Vagina (tissue), 2 donors: Measurements from ENCODE around the gene CCDC9B.

Source experiments
- CTCF ChIP-seq, 3 experiments: fragments of 450-650 bp in 2 of 3; fragments of 200-600 bp in 1 of 3; sonication (generic) in 1 of 3; IDR thresholded peaks; one replicate each; pipeline ENCODE4 v1.5.1; 2017 to 2019; ENCODE audit warnings: antibody characterized with exemption in 3 of 3, mild to moderate bottlenecking in 2 of 3, moderate library complexity in 2 of 3
- POLR2A ChIP-seq, 2 donors: fragments of 450-650 bp; IDR thresholded peaks; one replicate each; pipeline ENCODE4 v1.6.1; 2017; ENCODE audit warnings: antibody characterized with exemption in 2 of 2, mild to moderate bottlenecking in 2 of 2, moderate library complexity in 2 of 2
- POLR2AphosphoS5 ChIP-seq, 2 donors: sonication (generic); formaldehyde crosslinking; IDR thresholded peaks; one replicate each; pipeline ENCODE4 v1.9.0; 2017; ENCODE audit warnings: antibody characterized with exemption in 2 of 2, mild to moderate bottlenecking in 2 of 2, low read depth in 1 of 2; ENCODE audit not compliant: insufficient read depth in 1 of 2

DNA sequence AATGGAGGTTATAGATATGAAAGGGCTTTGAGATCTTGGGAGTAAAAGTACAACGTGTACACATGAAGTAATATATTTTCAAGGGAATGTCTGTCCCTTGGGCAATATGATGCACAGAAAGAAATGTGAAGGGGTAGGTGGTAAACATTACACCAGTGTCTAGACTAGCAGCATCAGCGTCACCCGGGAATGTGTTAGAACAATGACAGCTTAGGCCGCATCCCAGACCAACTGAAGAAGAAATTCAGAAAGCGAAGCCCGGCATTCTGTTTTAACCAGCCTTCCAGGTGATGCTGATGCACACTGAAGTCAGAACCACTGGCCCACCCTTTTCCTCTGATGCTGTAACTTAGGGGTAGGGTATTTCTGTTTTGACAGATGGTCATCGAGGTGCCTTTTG lies 10.9 kb downstream of the CCDC9B start:
- TF ChIP-seq CTCF (IDR thresholded peaks at IDR 0.05) (no peak), POLR2AphosphoS5 (IDR thresholded peaks at IDR 0.05; ENCODE audit: insufficient read depth in 1 of 2, low read depth in 1 of 2) (no peak), POLR2A (IDR thresholded peaks at IDR 0.05) (no peak)
